ENCODE results near the gene RALA. TPM values are rescaled to one million over a fixed set of nuclear protein-coding genes. Genes with fewer than 3 reads are reported as not detected.
A peak's percentile ranks its signal among the peaks of the same experiment; 100 is the strongest.

RALA gene
- total and polyA plus RNA-seq, 12 donors = 15.4 to 58.6 (median 30.4) TPM

DNA sequence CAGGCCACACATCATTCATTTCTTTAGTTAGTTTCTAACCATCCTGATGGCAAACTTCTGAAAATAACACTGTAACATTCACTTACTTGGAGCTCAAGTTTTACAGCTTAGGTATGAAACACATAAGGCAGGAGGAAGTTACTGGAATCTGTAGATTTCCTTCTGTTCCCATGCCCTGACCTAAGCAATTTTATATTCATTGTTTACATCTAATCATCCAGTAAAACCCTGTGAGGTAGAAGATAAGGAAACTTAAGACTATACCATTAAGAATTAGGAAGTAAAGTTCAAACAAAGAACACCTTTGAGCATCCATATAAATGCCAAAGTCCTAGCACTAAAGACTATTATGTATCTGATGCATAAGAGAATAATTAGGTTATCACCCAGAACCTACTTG, 19.5 kb downstream of the RALA start:
- H3K27me3 ChIP-seq = no peaks in the 10 kb centered on the region
- H3K4me1 ChIP-seq (replicated peaks in 1 of 2) = peaks cover 15 to 45% of the 10 kb centered on the region in 2 donors
- DNase-seq = no peak
- no peaks in the 10 kb centered on the region for H3K36me3 ChIP-seq (replicated peaks in 1 of 2)
- H3K27ac ChIP-seq = no peak overlapping the region
- H3K9me3 ChIP-seq (replicated peaks in 1 of 3) = no peaks in the 10 kb centered on the region
- TF ChIP-seq, protein P1, sequence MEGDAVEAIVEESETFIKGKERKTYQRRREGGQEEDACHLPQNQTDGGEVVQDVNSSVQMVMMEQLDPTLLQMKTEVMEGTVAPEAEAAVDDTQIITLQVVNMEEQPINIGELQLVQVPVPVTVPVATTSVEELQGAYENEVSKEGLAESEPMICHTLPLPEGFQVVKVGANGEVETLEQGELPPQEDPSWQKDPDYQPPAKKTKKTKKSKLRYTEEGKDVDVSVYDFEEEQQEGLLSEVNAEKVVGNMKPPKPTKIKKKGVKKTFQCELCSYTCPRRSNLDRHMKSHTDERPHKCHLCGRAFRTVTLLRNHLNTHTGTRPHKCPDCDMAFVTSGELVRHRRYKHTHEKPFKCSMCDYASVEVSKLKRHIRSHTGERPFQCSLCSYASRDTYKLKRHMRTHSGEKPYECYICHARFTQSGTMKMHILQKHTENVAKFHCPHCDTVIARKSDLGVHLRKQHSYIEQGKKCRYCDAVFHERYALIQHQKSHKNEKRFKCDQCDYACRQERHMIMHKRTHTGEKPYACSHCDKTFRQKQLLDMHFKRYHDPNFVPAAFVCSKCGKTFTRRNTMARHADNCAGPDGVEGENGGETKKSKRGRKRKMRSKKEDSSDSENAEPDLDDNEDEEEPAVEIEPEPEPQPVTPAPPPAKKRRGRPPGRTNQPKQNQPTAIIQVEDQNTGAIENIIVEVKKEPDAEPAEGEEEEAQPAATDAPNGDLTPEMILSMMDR (IDR thresholded peaks at IDR 0.05) = no peak
- TF ChIP-seq POLR2A (IDR thresholded peaks at IDR 0.05) = no peak
- no peak overlapping the region for H3K4me3 ChIP-seq
- intact Hi-C loops (cut with DNase I) = loop anchor here in 1 of 2 donors (2.0 kb wide), 1 partner anchor 44 kb away; no protein-coding TSS in a partner anchor

DNA sequence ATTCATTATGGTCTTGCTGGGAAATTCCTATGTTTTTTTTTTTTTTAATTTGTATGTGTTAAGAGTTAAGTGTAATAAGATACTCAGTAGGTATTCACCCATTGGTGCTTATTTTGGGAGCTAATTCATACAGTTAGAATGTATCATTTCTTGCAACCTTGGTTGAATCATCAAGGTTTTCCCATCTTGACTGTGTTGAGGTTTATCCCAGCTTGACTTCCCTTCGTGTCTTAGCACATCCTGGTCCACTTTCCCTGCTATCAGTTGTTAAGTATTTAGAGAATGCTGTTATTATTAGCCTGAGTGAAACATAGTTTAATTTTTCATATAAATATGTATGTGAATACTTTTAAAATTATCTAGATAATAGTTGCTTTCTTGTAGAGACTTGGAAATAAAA, 20.8 kb downstream of the RALA start:
- no peak overlapping the region for H3K27ac ChIP-seq
- H3K27me3 ChIP-seq = no peaks in the 10 kb centered on the region
- TF ChIP-seq POLR2A (IDR thresholded peaks at IDR 0.05) = no peak
- TF ChIP-seq, protein P1 (IDR thresholded peaks at IDR 0.05) = no peak
- DNase-seq = no peak
- H3K4me3 ChIP-seq = no peak overlapping the region
- no peaks in the 10 kb centered on the region for H3K9me3 ChIP-seq (replicated peaks in 1 of 3)
- no peaks in the 10 kb centered on the region for H3K36me3 ChIP-seq (replicated peaks in 1 of 2)
- H3K4me1 ChIP-seq (replicated peaks in 1 of 2) = peaks cover 15 to 49% of the 10 kb centered on the region in 2 donors
- WGBS, 4 donors = 23 to 33% (median 26%) methylated on average over 1 of the region's 1 CpG
- intact Hi-C loops (cut with DNase I) = no loop called here

DNA sequence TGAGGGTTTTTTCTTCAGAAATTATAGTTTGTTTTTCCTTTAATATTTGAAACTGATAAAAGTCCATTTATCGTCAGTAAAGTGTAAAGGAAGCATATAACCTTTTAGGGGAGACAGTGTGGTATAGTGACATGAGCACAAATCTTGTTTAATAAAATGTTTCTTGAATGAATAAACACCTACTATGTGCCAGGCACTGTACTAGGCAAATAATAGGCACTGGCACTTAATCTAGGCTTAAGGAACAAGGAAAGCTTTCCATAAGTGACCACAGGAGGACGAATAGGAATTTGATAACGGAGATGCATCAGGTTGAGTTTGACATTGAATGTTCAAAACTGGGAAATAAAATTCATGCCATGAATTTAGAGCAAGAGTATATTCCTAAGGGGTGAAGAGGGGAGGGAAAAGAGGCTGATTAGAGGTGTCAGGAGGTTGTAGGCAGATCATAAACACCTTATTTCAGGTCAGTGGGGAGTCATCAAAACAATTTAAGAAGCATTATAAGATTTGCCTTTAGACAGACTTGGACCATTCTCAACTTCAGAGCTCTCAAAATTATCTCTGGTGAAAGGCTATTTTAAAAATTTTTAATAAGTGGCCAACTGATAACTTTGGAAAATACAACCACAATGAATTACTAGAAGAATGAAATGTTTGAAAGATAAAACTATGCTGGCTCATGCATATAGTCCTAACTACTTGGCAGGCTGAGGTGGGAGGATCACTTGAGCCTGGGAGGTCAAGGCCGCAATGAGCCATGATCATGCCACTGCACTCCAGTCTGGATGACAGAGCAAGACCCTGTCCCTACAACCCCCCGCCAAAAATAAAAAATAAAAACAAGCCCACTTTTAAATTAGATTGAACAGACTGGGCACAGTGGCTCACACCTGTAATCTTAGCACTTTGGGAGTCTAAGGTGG, 22.4 kb downstream of the RALA start:
- intact Hi-C loops (cut with DNase I) = no loop called here
- H3K27me3 ChIP-seq = no peaks in the 10 kb centered on the region
- TF ChIP-seq POLR2A (IDR thresholded peaks at IDR 0.05) = no peak
- TF ChIP-seq, protein P1 (IDR thresholded peaks at IDR 0.05) = no peak
- no peak overlapping the region for H3K4me3 ChIP-seq
- peaks cover 22 to 58% of the 10 kb centered on the region in 2 donors for H3K4me1 ChIP-seq (replicated peaks in 1 of 2)
- peak overlapping the region in 4 of 5 donors; percentile 45 to 69 (median 52) for H3K27ac ChIP-seq
- DNase-seq = peak; percentile 39 to 84 (median 77)
- H3K36me3 ChIP-seq (replicated peaks in 1 of 2) = no peaks in the 10 kb centered on the region
- 44 to 57% (median 45%) methylated on average over 5 of the region's 5 CpGs for WGBS, 4 donors
- no peaks in the 10 kb centered on the region for H3K9me3 ChIP-seq (replicated peaks in 1 of 3)

DNA sequence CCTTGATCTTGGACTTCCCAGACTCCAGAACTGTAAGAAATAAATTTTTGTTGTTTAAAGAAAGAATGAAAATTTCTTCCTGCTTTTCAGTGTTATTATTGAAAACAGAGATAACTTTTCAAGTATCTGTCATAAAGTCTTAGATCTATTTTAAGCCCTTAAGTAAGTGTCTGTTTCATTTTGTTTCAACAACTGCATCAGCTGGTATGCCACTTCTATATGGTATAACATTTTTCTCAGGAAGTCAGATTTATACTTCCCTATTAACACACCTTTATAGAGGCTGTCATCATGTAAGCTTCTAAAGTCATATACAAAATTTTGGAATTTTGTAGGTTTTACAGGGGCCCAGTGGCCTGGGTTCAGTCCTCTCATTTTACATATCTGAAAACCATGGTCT, 24.4 kb downstream of the RALA start:
- Histone ChIP-seq H3K4me1 (replicated peaks in 1 of 2) (peaks cover 22 to 67% of the 10 kb centered on the region in 2 donors), H3K36me3 (replicated peaks in 1 of 2) (no peaks in the 10 kb centered on the region), H3K4me3 (no peak overlapping the region), H3K9me3 (replicated peaks in 1 of 3) (no peaks in the 10 kb centered on the region), H3K27ac (no peak overlapping the region), H3K27me3 (no peaks in the 10 kb centered on the region)
- TF ChIP-seq, protein P1 (IDR thresholded peaks at IDR 0.05) = no peak
- no peak for TF ChIP-seq POLR2A (IDR thresholded peaks at IDR 0.05)
- intact Hi-C loops (cut with DNase I) = no loop called here
- no peak for DNase-seq
